BJ (cell line): ENCODE results near the gene NAT9. TPM values are rescaled to one million over a fixed set of nuclear protein-coding genes. Genes with fewer than 3 reads are reported as not detected.

Experiments used
- CTCF ChIA-PET: fragments of 350-600 bp; formaldehyde crosslinking; extraction: SDS; loops from one replicate; lab custom pipeline; 2021; ENCODE audit warnings: antibody characterized with exemption, inconsistent platforms; lab: Yijun Ruan, JAX
- POLR2A ChIA-PET: fragments of 300-600 bp; sonication (Branson Sonifier 250); formaldehyde crosslinking; extraction: SDS; loops from one replicate; lab custom pipeline; 2021; ENCODE audit warnings: antibody characterized with exemption; lab: Charles Lee
- DNase-seq: peaks from one replicate; pipeline ENCODE4 v3.0.0-alpha.2; 2011; ENCODE audit warnings: low read depth
- H3K27me3 ChIP-seq: 2 replicates; pipeline ENCODE4 v1.6.0; 2011; ENCODE audit warnings: low read length; ENCODE audit not compliant: control insufficient read depth, insufficient read depth
- H3K36me3 ChIP-seq: 2 replicates; pipeline ENCODE4 v1.5.1; 2011; ENCODE audit warnings: low read length; ENCODE audit not compliant: control insufficient read depth, insufficient read depth
- H3K4me3 ChIP-seq: 2 replicates; pipeline ENCODE4 v1.5.1; 2011; ENCODE audit warnings: low read depth, mild to moderate bottlenecking, control low read depth, low read length
- polyA plus RNA-seq: library from polyadenylated mRNA; depleted of rRNA; stranded (reverse); fragments of >200 nt; gene quantifications from 2 replicates; pipeline ENCODE4 v1.2.3, GENCODE V29; 2011
- TF ChIP-seq, protein P1 (sequence below): IDR thresholded peaks from 2 replicates; pipeline ENCODE4 v1.5.1; 2011; ENCODE audit warnings: low read depth, mild to moderate bottlenecking, control low read depth, inconsistent platforms, low read length, moderate library complexity; ENCODE audit not compliant: insufficient read depth

The NAT9 gene
- polyA plus RNA-seq, 1 experiment, result 50.6 TPM

DNA sequence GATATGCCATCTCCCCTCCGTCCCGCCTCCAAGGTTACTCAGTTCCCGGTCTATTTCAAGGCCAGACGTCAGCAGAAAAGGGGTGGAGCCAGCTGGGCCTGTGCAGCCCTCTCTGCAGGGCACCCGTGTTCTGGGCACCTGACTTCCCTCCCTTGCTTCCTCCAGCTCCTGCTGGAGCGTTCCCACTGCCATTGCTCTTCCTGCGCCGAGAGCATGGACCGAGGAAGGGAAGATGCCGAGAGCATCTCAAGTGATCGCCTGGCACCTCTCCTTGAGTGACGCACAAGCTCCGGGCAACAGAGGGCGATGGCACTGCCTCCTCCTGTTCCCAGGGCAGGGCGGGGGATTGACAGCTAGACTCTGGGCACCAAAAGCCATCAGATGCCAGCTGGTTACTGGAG, 29.4 kb upstream of the NAT9 start:
- Histone ChIP-seq H3K27me3 (no peaks in the 10 kb centered on the region), H3K36me3 (peaks cover 13% of the 10 kb centered on the region), H3K4me3 (no peak overlapping the region)
- no peak for DNase-seq
- TF ChIP-seq, protein P1, sequence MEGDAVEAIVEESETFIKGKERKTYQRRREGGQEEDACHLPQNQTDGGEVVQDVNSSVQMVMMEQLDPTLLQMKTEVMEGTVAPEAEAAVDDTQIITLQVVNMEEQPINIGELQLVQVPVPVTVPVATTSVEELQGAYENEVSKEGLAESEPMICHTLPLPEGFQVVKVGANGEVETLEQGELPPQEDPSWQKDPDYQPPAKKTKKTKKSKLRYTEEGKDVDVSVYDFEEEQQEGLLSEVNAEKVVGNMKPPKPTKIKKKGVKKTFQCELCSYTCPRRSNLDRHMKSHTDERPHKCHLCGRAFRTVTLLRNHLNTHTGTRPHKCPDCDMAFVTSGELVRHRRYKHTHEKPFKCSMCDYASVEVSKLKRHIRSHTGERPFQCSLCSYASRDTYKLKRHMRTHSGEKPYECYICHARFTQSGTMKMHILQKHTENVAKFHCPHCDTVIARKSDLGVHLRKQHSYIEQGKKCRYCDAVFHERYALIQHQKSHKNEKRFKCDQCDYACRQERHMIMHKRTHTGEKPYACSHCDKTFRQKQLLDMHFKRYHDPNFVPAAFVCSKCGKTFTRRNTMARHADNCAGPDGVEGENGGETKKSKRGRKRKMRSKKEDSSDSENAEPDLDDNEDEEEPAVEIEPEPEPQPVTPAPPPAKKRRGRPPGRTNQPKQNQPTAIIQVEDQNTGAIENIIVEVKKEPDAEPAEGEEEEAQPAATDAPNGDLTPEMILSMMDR, result no peak
- ChIA-PET CTCF (interaction anchor here (1.1 to 2.0 kb wide), 3 partner anchors 14 to 56 kb away, joined by 3 to 8 read pairs (median 4); no protein-coding TSS in a partner anchor), POLR2A (no interaction called here)

- ChIA-PET CTCF (interaction anchor here (1.3 kb wide), 1 partner anchor 35 kb away, joined by 3 read pairs; no protein-coding TSS in a partner anchor), POLR2A (no interaction called here)
- TF ChIP-seq, protein P1, result no peak
- no peak for DNase-seq
- peaks cover 13% of the 10 kb centered on the region for H3K36me3 ChIP-seq
- no peak overlapping the region for H3K4me3 ChIP-seq
- H3K27me3 ChIP-seq, result no peaks in the 10 kb centered on the region
These were observed 28.5 kb upstream of the NAT9 start for GRCh38 chr17:74804683-74805082.

- ChIA-PET CTCF (interaction anchor here (0.8 to 1.3 kb wide), 2 partner anchors 28 to 60 kb away, joined by 3 to 6 read pairs; no protein-coding TSS in a partner anchor), POLR2A (no interaction called here)
- Histone ChIP-seq H3K4me3 (no peak overlapping the region), H3K36me3 (peaks cover 13% of the 10 kb centered on the region), H3K27me3 (no peaks in the 10 kb centered on the region)
- no peak for DNase-seq
- TF ChIP-seq, protein P1, result no peak
These were observed 27.8 kb upstream of the NAT9 start for GRCh38 chr17:74803971-74804370.

DNA sequence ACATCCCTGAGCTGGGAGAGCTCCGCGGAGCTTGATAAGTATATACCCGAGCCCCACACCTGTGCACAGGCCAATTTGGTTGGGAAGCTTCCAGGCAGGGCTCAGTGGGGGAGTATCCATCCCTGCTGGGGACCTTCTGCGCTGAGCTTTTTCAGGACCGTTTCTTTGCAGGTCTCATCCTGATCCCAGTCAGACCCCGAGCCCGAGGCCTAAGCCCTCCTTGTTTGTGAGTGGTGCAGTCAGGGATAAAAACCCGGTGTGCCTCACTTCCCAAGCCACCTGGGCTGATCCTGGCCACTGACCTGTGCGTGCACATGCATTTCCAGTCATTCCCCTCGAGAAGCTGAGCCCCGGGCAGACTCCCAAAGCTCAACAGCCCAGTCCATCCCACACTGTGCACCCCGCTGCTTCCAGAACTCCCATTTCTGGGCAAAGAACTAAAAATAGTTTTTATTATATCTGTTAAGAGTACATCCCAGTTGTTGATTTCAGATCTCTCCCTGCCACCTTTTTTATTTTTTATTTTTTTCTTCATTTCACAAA, 27.3 kb upstream of the NAT9 start:
- peaks cover 13% of the 10 kb centered on the region for H3K36me3 ChIP-seq
- no peak overlapping the region for H3K4me3 ChIP-seq
- no peak for DNase-seq
- CTCF ChIA-PET, result interaction anchor here (0.8 to 1.3 kb wide), 2 partner anchors 29 to 60 kb away, joined by 3 to 6 read pairs; no protein-coding TSS in a partner anchor
- POLR2A ChIA-PET, result no interaction called here
- H3K27me3 ChIP-seq, result no peaks in the 10 kb centered on the region
- TF ChIP-seq, protein P1, result no peak

DNA sequence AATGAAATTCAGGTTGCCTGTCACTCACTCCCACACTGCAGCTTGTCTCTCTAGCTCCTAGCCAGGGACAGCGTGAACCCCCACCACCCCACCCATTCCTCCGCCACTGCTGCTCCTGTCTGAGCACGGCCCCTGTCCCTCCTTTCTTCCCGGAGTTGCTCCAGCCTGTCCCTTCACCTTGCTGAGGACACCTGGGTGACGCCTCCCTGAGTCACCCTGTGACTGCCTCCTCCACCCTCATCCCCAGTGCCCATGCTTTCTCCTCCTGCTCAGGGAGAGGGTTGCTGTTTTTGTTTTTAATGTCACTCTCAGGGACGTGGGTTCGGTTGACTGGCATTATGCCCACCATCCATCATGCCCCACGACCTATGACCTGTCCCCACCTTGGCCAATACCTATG, 25.8 kb upstream of the NAT9 start:
- ChIA-PET CTCF (interaction anchor here (1.0 to 2.1 kb wide), 3 partner anchors 11 to 56 kb away, joined by 3 to 11 read pairs (median 3); no protein-coding TSS in a partner anchor), POLR2A (no interaction called here)
- no peak overlapping the region for H3K4me3 ChIP-seq
- H3K36me3 ChIP-seq, result peaks cover 11% of the 10 kb centered on the region
- H3K27me3 ChIP-seq, result no peaks in the 10 kb centered on the region
- TF ChIP-seq, protein P1, result no peak
- DNase-seq, result no peak
